ENCODE results near the gene RGL3.

DNA sequence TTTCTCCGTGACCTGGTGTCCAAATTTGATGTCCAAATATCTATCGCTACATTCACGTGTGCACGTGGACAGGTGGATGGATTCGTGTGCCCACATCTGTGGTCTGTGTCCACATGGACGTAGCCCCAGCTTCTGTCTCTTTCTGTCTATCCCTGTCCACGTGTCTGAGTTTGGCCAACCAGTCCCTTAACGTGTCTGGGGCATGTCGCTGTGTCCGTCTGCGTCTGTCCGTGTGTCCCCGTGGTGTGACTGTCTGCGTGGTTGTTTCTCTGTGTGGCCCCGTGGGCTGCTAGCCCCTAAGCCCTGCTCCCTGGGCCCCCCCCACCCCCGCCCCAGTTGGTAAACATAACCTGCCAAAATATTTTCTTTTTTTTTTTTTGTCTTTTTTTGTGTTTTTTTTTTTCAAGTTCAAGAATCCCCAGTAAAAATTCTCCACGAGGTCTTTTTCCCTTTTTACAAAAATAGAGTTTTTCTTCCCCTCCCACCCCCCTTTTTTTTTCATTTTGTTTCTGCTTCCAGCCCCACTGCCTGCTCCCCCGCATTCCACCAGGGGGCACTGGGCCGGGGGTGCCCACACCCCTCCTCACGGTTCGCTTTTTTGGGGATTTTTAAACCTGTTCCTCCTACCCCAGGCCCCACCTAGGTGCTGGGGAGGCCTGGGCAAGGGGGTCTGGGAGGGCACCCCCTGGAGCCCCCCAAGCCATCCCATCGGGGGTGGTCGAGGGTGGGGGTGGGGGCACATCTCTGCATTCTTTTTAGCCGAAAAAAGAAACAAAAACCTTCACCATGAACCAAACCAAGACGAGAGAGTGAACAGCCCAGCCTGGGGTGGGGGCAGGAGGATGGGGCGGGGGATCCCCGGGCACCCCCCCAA, 34.6 kb upstream of the RGL3 start:
- TF ChIP-seq, protein P1, sequence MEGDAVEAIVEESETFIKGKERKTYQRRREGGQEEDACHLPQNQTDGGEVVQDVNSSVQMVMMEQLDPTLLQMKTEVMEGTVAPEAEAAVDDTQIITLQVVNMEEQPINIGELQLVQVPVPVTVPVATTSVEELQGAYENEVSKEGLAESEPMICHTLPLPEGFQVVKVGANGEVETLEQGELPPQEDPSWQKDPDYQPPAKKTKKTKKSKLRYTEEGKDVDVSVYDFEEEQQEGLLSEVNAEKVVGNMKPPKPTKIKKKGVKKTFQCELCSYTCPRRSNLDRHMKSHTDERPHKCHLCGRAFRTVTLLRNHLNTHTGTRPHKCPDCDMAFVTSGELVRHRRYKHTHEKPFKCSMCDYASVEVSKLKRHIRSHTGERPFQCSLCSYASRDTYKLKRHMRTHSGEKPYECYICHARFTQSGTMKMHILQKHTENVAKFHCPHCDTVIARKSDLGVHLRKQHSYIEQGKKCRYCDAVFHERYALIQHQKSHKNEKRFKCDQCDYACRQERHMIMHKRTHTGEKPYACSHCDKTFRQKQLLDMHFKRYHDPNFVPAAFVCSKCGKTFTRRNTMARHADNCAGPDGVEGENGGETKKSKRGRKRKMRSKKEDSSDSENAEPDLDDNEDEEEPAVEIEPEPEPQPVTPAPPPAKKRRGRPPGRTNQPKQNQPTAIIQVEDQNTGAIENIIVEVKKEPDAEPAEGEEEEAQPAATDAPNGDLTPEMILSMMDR (IDR thresholded peaks at IDR 0.05), result peak; percentile 51
- no peak for TF ChIP-seq NFIC (IDR thresholded peaks at IDR 0.05; ENCODE audit: borderline replicate concordance)
- no peak for TF ChIP-seq SMC3 (IDR thresholded peaks at IDR 0.05; ENCODE audit: low read depth, low read length)
- peak; percentile 10; the same call in 1 of the 2 replicates for TF ChIP-seq RAD21 (IDR thresholded peaks at IDR 0.05; ENCODE audit: low read length)
